Measurements from ENCODE around the gene FBLN1. TPM values are rescaled to one million over a fixed set of nuclear protein-coding genes. Genes with fewer than 3 reads are reported as not detected.
"Not testable (repeated sequence)": the region's sequence is repeated elsewhere in the genome, so short reads cannot be mapped to it uniquely, and the experiment has no call there.

Gene FBLN1
- total RNA-seq, 1 donor from 2014 or later, result 82.8 TPM

- H3K4me3 ChIP-seq, result no peak overlapping the region
- TF ChIP-seq CTCF (IDR thresholded peaks at IDR 0.05; ENCODE audit: borderline replicate concordance), result no peak
- DNase-seq, result no peak
- H3K9me3 ChIP-seq (replicated peaks), result no peaks in the 10 kb centered on the region
- peaks cover 5% of the 10 kb centered on the region for H3K4me1 ChIP-seq
- H3K27me3 ChIP-seq (ENCODE audit: low read depth), result peaks cover 35% of the 10 kb centered on the region
- intact Hi-C loops (cut with micrococcal nuclease), result no loop called here
- H3K27ac ChIP-seq (replicated peaks), result no peak overlapping the region
- H3K36me3 ChIP-seq, result no peaks in the 10 kb centered on the region
Measured at GRCh38 chr22:45456811-45457210, 45.9 kb upstream of the FBLN1 start.

GRCh38 chr22:45458532-45458931 is 44.2 kb upstream of the FBLN1 start:
- Histone ChIP-seq H3K27me3 (ENCODE audit: low read depth) (peaks cover 19% of the 10 kb centered on the region), H3K4me3 (no peak overlapping the region), H3K27ac (replicated peaks) (no peak overlapping the region), H3K36me3 (no peaks in the 10 kb centered on the region), H3K9me3 (replicated peaks) (no peaks in the 10 kb centered on the region), H3K4me1 (no peaks in the 10 kb centered on the region)
- no peak for TF ChIP-seq CTCF (IDR thresholded peaks at IDR 0.05; ENCODE audit: borderline replicate concordance)
- no peak for DNase-seq
- intact Hi-C loops (cut with micrococcal nuclease), result no loop called here

- DNase-seq, result no peak
- H3K36me3 ChIP-seq, result no peaks in the 10 kb centered on the region
- peaks cover 19% of the 10 kb centered on the region for H3K27me3 ChIP-seq (ENCODE audit: low read depth)
- H3K27ac ChIP-seq (replicated peaks), result peak overlapping the region; percentile 77
- intact Hi-C loops (cut with micrococcal nuclease), result no loop called here
- no peak overlapping the region for H3K4me3 ChIP-seq
- peaks cover 5% of the 10 kb centered on the region for H3K9me3 ChIP-seq (replicated peaks)
- no peak for TF ChIP-seq CTCF (IDR thresholded peaks at IDR 0.05; ENCODE audit: borderline replicate concordance)
- no peaks in the 10 kb centered on the region for H3K4me1 ChIP-seq
Measured at GRCh38 chr22:45459235-45459634, 43.4 kb upstream of the FBLN1 start.

GRCh38 chr22:45460288-45461109 is 42.2 kb upstream of the FBLN1 start:
- peak; percentile 84 for DNase-seq
- Histone ChIP-seq H3K36me3 (no peaks in the 10 kb centered on the region), H3K27me3 (ENCODE audit: low read depth) (peaks cover 22% of the 10 kb centered on the region), H3K9me3 (replicated peaks) (peaks cover 5% of the 10 kb centered on the region), H3K27ac (replicated peaks) (peak overlapping the region; percentile 77), H3K4me3 (no peak overlapping the region), H3K4me1 (no peaks in the 10 kb centered on the region)
- no peak for TF ChIP-seq CTCF (IDR thresholded peaks at IDR 0.05; ENCODE audit: borderline replicate concordance)
- intact Hi-C loops (cut with micrococcal nuclease), result no loop called here

- no peak for TF ChIP-seq CTCF (IDR thresholded peaks at IDR 0.05; ENCODE audit: borderline replicate concordance)
- H3K36me3 ChIP-seq, result no peaks in the 10 kb centered on the region
- no peaks in the 10 kb centered on the region for H3K4me1 ChIP-seq
- H3K9me3 ChIP-seq (replicated peaks), result peaks cover 14% of the 10 kb centered on the region
- H3K4me3 ChIP-seq, result no peak overlapping the region
- DNase-seq, result no peak
- peaks cover 10% of the 10 kb centered on the region for H3K27me3 ChIP-seq (ENCODE audit: low read depth)
- intact Hi-C loops (cut with micrococcal nuclease), result no loop called here
- no peak overlapping the region for H3K27ac ChIP-seq (replicated peaks)
Measured at GRCh38 chr22:45462034-45462655, 40.5 kb upstream of the FBLN1 start.

- not testable (repeated sequence) for H3K4me3 ChIP-seq
Measured at GRCh38 chr22:45463691-45464090, 39.0 kb upstream of the FBLN1 start.

More at GRCh38 chr22:45463691-45464090, 39.0 kb upstream of the FBLN1 start:
- peaks cover 14% of the 10 kb centered on the region for H3K9me3 ChIP-seq (replicated peaks)
- H3K36me3 ChIP-seq; DNase-seq; intact Hi-C loops (cut with micrococcal nuclease); H3K27ac ChIP-seq (replicated peaks); H3K4me1 ChIP-seq: not testable (repeated sequence)
- H3K27me3 ChIP-seq (ENCODE audit: low read depth), result peaks cover 10% of the 10 kb centered on the region

Measured in left ventricle myocardium inferior (tissue), 1 donor.